GM13976 (cell line): Measurements from ENCODE around the gene RRAGD.
A peak's percentile ranks its signal among the peaks of the same experiment; 100 is the strongest.

Source experiments
- DNase-seq: peaks from one replicate; pipeline ENCODE4 v3.0.0; 2012; ENCODE audit warnings: low spot score
- in situ Hi-C: fragments of 300-500 bp; cut with MboI; formaldehyde crosslinking; loops from one replicate; pipeline ENCODE4 v1.12.0; 2022; ENCODE audit warnings: low sequenced_read_pairs, mixed read lengths, inconsistent platforms; ENCODE audit not compliant: unreplicated experiment
- TF ChIP-seq, protein P1 (sequence below): IDR thresholded peaks from 2 replicates; pipeline ENCODE4 v1.5.1; 2012; ENCODE audit warnings: borderline replicate concordance, mild to moderate bottlenecking; ENCODE audit not compliant: insufficient read depth; ENCODE audit errors: extremely low read depth, missing control alignments, control extremely low read depth

Gene RRAGD

DNA sequence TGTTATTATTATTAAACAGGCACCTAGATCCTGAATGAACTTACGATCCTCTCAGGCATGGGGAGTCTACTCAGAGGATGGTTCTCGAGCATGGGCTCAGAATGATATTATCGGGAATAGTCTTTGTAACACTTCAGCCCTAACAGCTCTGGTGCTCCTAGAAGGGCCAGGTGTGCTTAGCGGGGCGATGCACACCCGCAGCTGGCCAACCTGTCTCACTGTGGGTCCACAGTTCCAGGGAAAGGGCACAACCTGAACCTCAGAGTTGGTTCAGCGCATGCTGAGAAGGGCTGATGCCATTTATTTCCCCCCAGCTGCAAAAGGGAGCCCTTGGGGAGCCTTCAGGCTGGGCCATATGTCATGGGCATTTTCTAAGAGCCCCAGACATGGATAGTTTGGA is 26.2 kb downstream of the RRAGD start:
- TF ChIP-seq, protein P1, sequence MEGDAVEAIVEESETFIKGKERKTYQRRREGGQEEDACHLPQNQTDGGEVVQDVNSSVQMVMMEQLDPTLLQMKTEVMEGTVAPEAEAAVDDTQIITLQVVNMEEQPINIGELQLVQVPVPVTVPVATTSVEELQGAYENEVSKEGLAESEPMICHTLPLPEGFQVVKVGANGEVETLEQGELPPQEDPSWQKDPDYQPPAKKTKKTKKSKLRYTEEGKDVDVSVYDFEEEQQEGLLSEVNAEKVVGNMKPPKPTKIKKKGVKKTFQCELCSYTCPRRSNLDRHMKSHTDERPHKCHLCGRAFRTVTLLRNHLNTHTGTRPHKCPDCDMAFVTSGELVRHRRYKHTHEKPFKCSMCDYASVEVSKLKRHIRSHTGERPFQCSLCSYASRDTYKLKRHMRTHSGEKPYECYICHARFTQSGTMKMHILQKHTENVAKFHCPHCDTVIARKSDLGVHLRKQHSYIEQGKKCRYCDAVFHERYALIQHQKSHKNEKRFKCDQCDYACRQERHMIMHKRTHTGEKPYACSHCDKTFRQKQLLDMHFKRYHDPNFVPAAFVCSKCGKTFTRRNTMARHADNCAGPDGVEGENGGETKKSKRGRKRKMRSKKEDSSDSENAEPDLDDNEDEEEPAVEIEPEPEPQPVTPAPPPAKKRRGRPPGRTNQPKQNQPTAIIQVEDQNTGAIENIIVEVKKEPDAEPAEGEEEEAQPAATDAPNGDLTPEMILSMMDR, result no peak
- in situ Hi-C loops, result no loop called here
- DNase-seq, result no peak

DNA sequence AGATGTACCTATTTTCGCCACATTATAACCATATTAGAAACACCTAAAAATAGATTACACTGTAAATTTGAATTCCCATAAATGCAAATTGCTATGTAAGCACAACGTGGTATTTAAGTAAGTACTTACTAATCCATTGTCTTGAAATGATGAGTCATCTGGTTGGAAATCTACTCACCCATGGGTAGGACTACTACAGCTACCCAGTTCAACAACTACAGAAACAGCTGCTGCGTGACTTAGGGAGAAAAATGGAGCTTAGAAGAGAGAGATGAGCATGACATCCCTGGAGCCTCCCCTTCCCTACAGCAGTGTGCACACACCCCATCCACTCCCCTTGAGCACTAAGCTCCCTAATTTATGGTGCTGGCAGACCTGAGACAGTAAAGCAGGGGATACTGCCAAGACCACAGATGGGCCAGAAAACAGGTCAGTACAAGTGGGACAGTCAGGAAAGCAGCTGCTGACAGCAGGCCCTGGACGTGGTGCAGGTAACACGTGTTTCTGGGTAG is 26.9 kb downstream of the RRAGD start:
- TF ChIP-seq, protein P1, result no peak
- DNase-seq, result no peak
- in situ Hi-C loops, result no loop called here

DNA sequence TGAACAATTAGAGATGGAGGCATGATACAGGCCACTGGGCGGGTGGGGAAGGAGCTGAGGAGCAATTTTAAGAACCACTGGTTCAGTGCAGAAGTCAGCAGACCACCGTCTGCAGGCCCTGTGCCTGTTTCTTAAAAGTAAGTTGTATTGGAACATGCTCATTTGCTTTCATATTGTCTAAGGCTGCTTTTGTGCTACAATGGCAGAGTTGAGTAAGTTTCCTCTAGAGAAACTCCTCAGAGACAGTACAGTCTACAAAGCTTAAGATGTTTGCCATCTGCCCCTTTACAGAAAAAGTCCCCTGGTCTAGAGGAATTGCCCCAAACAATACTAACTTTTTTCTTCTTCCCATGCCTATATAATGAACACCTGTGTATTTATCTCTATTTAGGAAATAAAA is 31.0 kb downstream of the RRAGD start:
- DNase-seq, result no peak
- TF ChIP-seq, protein P1, result no peak
- in situ Hi-C loops, result no loop called here

DNA sequence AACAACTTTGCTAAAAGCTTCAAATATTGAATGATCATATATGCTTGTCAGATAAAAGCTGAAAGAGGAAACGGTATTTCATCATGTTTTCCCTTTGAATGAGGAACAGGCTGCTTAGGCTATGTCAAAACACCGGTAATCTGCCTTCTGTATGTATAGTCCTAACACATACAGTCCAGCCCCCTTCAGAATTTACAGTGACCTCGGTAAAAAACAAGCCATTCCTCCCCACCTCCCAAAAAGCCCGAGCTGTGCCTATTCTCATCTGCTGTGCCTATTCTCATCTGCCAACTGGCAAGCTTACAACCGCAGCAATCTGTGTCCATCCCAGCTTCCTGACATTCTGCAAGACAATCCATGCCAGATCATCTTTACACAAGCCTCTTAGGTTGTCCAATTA is 32.8 kb downstream of the RRAGD start:
- in situ Hi-C loops, result no loop called here
- TF ChIP-seq, protein P1, result no peak
- DNase-seq, result no peak

DNA sequence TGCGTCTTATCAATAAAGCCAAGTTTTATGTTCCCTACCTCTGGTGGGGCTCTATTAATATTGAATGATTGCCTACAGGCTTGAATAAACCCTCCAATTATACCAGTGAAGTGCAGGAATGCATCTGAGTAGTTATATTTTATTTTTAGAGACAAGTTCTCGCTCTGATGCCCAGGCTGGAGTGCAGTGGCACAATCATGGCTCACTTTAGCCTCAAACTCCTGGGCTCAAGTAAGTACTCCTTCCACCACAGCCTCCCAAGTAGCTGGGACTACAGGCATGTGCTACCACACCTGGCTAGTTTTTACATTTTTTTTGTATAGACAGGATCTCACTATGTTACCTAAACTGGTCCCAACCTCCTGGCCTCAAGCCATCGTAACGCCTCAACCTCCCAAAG is 33.4 kb downstream of the RRAGD start:
- in situ Hi-C loops, result no loop called here
- TF ChIP-seq, protein P1, result no peak
- DNase-seq, result no peak

DNA sequence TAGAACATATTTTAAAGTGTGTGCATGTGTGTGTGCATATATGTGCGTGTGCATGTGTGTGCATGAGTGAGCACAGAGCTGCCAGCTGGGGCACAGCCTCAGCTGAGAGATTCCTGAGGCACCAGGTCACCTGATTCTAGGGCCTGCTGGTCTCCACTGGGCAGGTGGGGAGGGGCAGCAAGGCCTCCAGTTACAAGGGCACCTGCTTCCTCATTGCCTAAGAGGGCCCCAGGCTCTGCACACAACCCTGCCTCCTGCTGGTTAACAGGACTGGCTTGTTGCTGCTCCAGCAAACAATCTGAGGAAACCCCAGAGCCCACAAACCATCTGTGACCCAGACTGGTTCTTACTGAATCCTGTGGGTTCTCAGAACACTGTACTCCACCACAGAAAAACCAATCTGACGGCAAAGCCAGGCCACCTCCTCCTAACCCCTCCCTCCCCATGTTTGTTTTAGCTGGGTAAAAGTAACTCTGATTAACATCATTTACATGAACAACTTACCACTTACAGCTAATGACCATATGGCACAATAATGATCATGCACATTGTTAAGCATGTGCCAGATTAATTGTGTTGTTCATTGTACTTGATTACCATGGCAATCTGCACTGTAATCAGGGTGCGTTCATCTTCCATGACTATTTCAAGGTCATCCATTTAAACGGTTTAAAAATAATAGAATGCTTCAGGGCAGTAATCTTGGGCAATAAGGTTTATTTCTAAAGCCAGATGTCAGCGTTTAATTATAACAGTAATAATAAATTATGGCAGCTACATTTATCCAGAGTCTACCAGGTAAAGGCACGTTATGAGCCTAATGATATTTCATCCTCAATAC is 36.4 kb downstream of the RRAGD start:
- TF ChIP-seq, protein P1, result peak; percentile 49
- DNase-seq, result no peak
- in situ Hi-C loops, result no loop called here

DNA sequence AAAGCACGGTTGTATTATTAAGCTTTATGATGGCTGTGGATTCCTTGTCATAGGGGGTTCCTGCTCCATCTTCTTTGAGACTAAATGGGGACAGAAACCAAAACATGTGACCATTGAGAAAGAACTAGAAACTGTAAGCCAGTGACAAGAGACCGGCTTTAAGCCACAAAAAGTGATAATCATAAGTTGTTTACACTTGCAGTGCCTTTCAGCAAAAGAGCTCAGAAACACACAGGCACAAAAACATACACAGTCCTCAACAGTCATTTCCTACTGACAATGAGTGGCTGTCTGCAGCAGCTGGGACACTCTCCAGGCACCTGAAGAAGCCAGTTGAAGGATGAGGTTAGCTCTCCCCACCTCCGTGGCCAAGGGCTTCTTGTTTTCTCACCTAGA is 39.6 kb downstream of the RRAGD start:
- in situ Hi-C loops, result no loop called here
- TF ChIP-seq, protein P1, result no peak
- no peak for DNase-seq
